ENCODE results near the gene DZANK1.
A peak's percentile ranks its signal among the peaks of the same experiment; 100 is the strongest.
"Not testable (repeated sequence)": the region's sequence is repeated elsewhere in the genome, so short reads cannot be mapped to it uniquely, and the experiment has no call there.

The DZANK1 gene

DNA sequence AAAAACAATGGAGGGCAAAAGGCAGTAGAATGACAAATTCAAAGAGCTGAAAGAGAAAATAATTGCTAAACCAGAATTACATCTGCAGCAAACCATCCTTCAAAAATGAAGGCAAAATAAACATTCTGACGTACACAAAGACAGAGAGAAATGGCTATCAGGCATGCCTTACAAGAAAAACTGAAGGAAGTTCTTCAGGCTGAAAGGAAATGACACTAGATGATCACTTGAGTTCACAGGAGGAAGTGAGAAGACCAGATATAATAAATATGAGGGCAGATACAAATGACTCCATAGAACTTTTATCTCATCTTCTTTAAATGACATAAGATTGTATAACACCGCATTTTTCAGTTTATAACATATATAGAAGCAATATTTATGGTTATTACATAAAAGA lies 30.0 kb downstream of the DZANK1 start:
- no peak for DNase-seq (ENCODE audit: low spot score)

DNA sequence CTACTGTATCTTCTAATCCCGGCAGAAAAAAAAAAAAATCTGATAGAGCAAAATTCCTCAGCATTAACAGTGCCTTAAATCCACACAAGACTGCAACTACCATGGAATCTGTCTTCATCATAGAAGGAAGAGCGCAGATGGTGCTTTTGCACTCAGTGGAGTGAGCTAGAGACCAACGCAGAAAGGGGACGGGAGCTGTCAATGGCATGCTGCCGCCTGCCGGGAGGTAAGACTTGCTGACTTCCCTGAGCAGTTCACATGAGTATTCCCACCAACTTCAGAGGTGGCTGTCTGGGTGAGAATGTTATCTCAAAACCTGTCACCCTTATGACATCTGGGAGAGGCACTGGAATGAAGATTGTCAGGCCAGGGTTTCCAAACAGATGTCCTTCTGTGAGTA lies 35.6 kb downstream of the DZANK1 start:
- no peak for DNase-seq (ENCODE audit: low spot score)

DNA sequence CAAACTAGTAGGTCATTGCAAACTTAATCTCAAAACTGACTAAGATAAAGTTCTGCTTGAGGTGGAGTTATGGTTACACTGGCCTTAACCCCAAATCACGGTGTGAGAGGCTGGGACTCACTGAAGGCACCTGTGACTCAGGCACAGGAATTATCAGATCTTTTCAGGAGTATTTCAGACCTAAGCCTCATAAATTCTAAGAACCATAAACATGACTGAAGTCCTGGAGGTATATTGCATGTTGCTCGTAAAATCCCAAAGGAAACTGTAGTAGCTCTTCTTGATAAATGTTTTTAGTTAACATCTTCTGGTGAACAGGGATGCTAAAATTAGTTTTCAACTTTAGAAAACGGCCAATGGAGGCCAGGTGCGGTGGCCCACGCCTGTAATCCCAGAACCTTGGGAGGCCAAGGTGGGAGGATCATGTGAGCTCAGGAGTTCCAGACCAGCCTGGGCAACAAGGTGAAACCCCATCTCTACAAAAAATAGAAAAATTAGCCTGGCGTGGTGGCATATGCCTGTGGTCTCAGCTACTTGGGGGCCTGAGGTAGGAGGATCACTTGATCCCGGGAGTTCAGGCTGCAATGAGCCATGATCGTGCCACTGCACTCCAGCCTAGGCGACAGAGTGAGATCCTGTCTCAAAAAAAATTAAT lies 36.5 kb downstream of the DZANK1 start:
- no peak for DNase-seq (ENCODE audit: low spot score)

GRCh38 chr20:18428490-18429173 lies 38.2 kb downstream of the DZANK1 start:
- no peak for DNase-seq (ENCODE audit: low spot score)

- no peak for DNase-seq (ENCODE audit: low spot score)
These were observed 39.6 kb downstream of the DZANK1 start for GRCh38 chr20:18427214-18427613.

DNA sequence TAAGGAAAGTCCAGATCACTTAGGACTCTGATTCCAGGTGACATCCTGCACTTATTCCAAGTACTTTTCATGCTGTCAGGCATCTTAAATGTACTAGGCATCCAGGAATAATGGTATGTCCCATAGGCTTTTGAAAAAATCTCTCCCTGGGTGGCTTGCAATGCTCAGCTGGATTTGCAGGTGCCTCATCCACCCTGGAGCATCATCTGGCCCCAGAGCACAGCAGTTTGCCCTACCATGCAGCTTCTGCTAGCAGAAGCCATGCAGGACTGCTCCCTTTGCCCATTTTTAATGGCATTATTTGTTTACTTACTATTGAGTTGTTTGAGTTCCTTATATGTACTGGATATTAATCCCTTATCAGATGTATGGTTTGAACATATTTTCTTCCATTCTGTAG lies 45.2 kb downstream of the DZANK1 start:
- DNase-seq (ENCODE audit: low spot score), result no peak

DNA sequence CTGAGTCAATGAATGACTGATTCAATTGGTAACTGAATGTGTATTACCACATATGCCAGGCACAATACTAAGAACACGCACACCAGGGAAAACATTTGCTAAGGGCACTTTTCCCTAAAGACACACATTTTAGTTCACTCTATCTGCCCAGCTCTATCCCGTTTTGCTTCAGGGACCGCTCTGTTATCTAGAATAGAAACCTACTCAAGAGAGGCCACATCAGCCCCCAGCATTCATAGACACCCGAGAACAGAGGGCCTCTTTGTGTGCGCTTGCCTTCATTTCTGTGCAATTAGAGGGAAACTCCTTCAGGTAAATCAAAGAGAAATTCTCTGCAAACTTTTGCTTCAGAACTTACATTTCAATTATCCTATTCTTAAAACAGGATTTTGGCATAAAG lies 50.3 kb downstream of the DZANK1 start:
- no peak for DNase-seq (ENCODE audit: low spot score)

DNA sequence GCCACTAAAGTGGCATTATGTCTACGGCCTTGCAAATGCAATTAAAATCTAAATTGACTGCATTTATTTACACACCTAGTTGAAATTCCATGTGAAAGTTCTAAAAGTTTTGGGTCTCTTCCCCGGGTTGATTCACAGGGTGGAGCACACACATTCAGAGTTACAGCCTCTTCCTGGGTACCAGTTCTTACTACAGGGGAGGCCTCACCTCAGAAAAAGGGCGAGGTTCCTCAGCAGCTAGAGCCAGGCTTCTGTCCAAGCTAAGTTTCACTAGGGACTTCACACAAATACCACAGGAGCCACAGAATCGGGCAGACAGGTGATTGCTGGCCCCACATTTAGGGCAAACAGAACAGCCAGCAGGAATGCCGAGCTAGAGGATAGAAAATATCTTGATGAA lies 52.7 kb downstream of the DZANK1 start:
- no peak for DNase-seq (ENCODE audit: low spot score)

DNA sequence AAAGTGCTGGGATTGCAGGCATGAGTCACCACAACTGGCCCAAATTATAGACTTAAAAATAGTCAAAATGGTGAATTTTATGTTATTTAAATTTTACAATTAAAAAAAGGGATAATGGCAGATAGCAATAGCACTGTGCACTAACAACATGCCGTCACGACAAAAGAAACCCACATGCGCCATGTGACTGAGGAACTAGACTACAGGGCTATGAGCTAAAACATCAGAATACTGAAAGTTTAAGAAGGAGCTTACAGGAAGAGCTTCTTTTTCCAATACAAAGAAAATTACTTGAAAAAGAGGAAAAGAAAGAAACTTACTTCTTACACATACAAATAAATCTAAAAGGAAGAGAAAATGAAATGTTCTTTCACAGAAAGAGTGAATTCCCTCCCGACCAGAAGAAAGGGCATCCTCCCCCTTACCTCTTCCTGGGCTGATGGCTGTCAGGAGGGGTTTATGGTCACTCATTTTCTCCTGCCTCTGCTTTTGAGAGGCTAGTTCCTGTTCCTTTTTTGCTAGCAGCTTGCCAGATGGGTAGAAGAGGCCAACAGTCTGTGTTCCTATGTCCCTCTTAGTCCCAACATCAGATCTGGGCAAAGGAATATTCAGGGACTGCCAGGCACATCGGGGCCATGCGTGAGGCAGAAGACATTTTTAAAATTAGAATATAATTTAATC lies 54.5 kb downstream of the DZANK1 start:
- no peak for DNase-seq (ENCODE audit: low spot score)

GRCh38 chr20:18405826-18406225 lies 61.0 kb downstream of the DZANK1 start:
- no peak for DNase-seq (ENCODE audit: low spot score)

DNA sequence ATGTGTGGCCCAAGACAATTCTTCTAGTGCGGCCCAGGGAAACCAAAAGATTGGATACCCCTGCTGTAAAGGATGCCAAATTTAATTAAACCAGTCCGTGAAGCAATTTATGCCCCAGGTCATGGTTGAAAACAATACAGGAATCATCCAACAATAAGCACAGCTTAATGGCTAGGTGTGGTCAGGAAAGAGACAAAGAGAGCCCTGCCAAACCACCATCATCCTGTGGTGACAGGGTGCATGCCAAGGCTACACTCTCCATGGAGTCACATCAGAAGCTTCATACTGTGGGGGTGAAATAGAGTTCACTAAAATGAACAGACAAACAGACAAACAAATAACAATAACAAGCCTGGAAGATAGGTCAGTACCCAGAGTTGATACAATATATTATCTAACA lies 62.7 kb downstream of the DZANK1 start:
- peak; percentile 58 for DNase-seq (ENCODE audit: low spot score)

DNA sequence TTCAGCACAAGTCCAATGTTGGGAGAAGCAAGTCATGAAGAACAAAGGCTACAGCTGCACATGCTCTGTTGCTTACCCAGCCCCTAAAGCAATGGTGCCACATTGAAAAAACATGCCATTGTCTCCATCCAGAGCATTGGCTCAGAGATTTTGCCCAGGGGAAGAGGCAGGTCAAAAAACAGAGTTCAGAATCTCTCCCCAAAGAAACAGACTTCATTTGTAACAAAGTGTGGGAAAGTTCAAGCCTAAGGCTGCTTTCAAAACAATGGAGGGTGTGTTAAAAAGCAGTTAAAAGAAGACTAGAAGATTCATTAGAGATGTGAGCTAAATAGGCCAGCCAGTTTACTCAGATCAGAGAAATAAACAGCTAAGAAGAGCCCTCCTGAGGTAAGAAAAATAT lies 63.6 kb downstream of the DZANK1 start:
- no peak for DNase-seq (ENCODE audit: low spot score)

DNA sequence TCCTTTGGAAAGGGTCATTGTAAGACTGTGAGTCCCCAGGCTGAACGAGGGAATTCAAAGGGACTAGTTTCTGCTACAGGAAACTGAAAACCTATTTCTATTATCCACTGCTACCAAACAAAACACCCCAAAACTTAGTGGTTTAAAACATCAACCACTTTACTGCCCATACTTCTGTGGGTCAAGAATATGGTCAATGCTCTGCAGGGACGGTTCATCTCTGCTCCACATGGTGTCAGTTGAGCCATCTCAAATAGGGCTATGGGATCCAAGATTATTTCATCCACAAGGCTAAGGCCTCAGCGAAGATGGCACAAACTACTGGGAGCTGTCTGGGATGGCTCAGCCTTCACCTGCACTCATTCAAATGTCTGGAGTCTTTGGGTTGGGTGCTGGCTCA lies 65.5 kb downstream of the DZANK1 start:
- no peak for DNase-seq (ENCODE audit: low spot score)

DNA sequence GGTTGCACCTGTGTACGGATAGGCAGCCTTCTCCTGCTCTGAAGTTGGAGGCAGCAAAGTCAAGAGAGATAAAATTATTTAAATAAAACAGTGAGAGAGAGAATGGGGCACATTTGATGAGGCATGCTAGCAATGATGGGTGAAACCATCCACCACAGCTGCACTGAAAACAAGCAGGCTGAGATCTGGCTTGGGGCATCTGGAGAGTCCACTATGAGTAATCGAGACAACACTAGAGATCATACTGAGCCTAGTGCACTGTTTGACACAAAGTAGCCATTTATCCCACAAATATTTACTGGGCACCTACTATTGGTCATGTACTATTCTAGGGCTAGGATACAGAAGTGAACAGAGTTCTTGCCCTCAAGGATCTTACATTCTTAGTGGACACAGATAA lies 66.4 kb downstream of the DZANK1 start:
- no peak for DNase-seq (ENCODE audit: low spot score)

DNA sequence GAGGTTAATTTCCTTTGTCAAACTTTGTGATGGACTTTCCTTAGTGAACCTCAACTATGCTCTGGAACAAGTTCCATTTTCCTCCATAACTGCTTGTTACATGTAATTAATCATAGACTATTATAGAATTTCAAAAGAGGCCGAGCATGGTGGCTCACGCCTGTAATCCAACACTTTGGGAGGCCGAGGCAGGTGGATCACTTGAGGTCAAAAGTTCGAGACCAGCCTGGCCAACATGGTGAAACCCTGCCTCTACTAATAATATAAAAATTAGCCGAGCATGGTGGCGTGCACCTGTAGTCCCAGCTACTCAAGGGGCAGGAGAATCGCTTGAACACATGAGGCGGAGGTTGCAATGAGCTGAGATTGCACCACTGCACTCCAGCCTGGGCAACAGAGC lies 68.1 kb downstream of the DZANK1 start:
- not testable (repeated sequence) for DNase-seq (ENCODE audit: low spot score)

DNA sequence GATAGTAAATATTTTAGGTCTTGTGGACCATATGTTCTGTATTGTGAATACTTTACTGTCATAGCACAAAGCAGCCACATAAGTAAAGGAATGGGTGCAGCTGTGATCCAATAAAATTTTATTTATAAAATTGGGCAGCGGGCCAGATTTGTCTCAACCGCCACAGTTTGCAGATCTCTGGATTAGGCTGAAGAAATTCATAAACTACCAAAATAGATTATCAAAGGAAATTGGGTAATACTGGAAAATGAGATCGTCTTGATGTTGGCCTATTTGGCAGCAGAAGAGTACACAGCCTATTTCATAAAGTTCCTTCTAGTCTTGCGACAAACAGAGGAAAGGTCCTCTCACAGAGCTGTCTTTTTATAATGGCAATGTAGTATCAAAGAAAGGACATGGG lies 69.8 kb downstream of the DZANK1 start:
- DNase-seq (ENCODE audit: low spot score), result no peak

GRCh38 chr20:18395544-18395943 lies 71.3 kb downstream of the DZANK1 start:
- DNase-seq (ENCODE audit: low spot score), result no peak

DNA sequence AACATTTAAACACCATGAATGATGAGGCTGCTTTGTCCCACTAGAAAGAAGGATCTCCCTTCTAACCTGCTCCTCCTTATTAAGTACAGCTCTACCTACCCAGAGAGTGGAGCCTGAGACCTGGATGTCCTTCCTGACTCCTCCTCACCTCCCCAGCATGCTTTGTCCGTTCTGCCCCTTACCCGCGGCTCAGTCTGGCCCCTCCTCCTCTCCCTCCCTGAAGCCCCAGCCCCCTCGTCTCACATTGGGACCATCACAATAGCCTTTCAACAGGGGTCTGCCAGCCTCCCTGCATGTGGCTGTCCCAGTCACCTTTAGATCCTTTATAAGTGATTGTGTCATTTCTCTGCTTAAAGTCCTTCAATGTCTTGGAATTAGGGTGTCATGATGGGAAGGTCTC lies 72.5 kb downstream of the DZANK1 start:
- DNase-seq (ENCODE audit: low spot score), result no peak

DNA sequence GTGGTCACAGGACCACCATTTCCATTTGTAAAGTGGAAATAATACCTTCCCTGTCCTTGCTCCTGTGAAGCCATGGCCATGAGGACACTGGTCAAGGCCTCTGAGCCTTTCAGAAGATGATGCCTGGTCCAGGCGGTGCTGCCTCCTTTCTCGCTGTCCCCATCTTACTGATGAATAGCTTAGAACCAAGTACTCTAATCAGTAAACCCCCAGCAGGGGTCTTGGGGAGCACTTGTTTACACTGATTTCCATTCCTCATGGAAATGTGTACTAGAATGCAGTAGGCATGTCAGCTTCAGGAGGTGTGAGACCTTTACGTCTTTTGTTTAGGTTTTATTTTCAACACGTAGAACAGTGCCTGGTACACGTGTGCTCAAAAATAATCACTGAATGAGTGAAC lies 75.1 kb downstream of the DZANK1 start:
- no peak for DNase-seq (ENCODE audit: low spot score)

DNA sequence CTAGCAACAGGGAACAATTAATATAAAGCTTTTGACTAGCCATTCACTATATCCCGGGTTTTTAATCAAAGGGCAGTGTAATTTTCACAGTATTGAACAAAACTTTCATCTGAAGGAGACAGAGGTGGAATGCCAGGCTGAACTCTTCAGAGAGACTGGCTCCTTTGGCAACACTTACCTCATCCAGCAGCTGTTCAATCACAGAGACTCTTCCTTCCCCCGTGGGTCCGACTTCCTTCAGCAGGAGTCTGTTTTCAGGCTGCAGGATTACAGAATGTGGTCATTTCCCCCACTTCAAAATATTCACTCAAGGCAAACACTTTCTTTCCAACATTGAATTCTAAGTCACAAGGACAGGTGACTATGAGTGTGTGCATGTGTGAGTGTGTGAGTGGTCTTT lies 76.6 kb downstream of the DZANK1 start:
- no peak for DNase-seq (ENCODE audit: low spot score)

- DNase-seq (ENCODE audit: low spot score), result peak; percentile 35
These were observed 78.0 kb downstream of the DZANK1 start for GRCh38 chr20:18388860-18389259.

DNA sequence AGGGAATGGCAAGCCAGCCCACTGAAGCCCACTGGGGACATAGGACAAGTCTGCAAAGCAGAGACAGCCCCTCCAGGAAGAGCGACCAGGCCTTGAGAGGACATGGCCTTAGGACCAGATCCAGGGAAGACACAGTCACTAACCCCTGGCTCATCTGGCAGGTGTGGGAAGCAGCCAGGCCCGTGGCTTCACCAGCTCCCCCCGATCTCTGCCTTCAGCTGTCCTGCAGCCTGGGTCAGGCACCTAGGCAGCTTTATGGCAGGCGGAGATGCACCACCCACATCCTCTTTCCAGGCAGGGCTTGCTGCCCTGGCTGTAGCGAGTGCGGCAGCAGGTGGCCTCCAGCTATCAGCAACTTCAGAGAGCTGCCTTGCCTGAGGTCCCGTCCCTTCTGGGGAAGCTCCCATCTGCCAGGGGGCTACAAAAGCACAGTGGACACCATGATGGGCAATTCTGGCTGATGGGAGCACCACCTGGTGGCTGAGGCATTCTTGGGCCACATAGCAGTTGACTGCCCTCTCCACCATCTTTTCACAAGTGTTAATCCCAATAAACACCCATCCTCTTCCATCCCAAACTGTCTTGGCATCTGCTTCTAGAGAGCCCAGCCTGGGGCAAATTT lies 85.8 kb downstream of the DZANK1 start:
- DNase-seq (ENCODE audit: low spot score), result no peak

DNA sequence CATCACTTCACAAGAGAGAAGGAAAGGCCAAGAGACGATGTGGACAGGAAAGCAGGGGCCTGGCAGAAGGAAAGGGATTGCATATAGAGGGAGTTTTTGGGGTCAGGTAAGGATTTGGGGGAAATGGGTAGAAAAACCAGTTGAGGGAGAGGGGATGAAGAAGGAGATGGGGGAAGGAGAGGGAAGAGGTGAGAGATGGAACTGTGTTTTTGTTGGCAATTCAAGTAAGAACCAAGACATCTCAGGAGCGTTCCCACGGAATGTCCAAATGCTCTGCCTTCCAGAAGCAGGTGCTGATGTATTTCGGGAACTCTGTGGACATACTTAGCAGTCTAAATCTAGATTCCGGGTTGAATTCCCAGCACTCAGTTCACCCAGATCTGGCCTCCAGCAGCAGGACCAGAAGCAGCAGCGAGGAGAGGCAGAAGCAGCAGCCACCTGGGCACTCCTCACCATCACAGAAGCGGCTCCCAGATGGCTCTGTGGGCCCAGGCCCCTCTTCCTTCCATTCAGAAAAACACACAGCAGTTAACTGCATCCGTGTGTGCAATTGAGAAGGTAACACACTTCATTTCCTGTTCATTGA lies 88.8 kb downstream of the DZANK1 start:
- DNase-seq (ENCODE audit: low spot score), result no peak

Measured in AG08395 (cell line).